Smooth muscle cell of the brain vasculature (primary cell): ENCODE results near the gene BRD3OS.
"Not testable (repeated sequence)": the region's sequence is repeated elsewhere in the genome, so short reads cannot be mapped to it uniquely, and the experiment has no call there.

Experiments used
- DNase-seq: peaks from one replicate; pipeline ENCODE4 v3.0.0-alpha.2; 2012; ENCODE audit warnings: low read depth, low spot score

The BRD3OS gene

GRCh38 chr9:134063571-134064450, 38.5 kb downstream of the BRD3OS start:
- DNase-seq, result no peak

DNA sequence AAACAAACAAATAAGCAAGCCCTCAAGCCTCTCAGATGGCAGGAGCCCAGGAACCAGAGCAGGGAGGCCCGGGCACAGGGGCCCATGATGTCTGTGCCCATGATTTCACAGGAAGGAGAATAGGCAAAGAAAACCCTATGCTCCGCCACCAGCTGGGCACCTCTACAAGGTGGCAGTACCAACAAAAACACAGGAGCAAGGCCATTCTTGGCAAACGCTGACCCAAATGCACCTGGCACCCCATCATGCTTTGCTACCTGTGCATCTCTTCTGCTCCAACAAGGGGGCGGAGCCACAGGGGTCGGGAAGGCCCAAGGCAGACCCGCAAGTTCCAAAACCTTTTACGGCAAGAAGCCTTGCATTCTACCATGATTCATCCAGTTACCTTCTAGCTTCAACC, 39.4 kb downstream of the BRD3OS start:
- DNase-seq, result no peak

DNA sequence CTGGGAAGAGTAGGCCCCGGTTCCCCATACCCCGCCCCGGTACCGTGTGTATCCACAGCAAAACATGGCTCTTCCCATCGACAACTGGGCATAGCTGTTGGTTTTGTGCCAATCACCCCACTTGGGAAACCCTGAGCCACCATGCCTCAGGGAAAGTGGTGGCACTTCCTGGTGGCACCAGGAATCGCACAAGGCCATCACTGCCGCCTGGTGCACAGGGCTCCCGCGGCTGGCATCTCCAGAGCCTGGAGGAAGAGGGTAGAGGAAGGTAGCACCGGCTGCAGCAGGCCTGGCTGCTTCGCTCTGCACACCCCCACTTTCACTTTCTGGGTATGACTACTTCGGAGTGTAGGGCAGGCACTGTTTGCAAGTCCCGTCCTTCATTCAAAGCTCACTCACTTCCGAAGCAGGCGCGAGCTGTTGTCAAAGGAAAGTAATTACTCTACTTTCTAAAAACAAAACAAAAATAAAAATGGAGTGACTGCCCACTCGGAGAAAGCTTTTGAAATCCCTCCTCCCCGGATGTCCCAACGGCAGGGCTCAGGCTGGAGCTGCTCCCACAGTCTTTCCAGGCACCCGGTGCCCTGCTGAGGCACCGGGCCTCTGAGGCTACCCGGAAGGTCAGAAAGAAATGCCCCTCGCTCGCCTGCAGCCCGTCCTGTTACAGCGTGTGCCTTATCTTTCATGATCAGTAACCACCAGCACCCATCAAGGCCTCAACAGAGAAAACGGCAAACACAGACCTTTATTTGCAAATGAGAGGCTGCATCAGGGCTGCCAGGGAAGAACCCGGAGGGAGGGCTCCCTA, 40.5 kb downstream of the BRD3OS start:
- no peak for DNase-seq

- DNase-seq, result no peak
Observed at GRCh38 chr9:134066526-134066912, 41.2 kb downstream of the BRD3OS start.

- DNase-seq, result no peak
Observed at GRCh38 chr9:134066913-134067851, 41.9 kb downstream of the BRD3OS start.

DNA sequence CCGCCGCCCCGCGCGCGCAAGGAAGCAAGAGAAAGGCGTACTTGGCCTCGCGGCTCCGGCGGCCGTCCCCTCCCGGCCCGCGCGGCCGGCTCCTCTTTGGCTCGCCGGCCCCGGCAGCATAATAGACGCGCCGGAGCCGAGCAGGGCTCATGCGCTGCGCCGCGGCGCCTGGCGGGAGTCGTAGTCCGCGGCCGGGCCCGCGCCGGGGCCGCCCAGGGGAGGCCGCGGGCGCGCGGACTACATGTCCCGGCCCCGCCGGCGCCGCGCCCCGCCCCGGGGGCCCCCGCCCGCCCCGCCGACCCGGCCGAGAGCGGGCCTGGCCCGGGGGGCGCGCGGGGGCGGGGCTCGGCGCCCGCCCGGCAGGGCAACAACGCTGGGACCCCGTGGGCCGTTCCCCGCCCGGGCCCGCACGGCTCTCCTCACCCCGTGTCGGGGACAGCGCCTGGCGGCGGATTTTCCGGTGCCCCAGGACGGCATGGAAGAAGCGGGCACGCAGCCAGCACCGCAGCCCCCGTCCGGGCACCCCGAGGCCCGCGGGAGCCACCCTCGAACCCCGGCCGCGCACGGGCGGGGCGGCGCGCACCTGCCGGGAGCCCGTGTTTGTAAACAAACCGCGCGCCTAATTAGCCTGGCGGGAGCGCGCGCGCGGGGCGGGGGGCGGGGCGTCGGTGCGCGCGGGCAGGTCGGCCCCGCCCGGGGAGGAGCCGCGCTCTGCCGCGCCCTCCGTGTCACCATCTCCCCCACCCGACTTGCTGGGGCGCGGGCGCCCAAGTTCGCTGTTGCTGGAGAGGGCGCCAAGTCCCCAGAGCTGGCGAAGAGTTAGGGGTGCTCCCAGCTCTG, 42.8 kb downstream of the BRD3OS start, which contains the start of gene BRD3:
TSS of gene BRD3 (minus strand) at position 123 of the 840 bp plus-strand sequence. CDS start 14,549 bp downstream, outside the sequence.
- DNase-seq, result peak; percentile 73

GRCh38 chr9:134068744-134069479, 43.6 kb downstream of the BRD3OS start:
- DNase-seq, result no peak

DNA sequence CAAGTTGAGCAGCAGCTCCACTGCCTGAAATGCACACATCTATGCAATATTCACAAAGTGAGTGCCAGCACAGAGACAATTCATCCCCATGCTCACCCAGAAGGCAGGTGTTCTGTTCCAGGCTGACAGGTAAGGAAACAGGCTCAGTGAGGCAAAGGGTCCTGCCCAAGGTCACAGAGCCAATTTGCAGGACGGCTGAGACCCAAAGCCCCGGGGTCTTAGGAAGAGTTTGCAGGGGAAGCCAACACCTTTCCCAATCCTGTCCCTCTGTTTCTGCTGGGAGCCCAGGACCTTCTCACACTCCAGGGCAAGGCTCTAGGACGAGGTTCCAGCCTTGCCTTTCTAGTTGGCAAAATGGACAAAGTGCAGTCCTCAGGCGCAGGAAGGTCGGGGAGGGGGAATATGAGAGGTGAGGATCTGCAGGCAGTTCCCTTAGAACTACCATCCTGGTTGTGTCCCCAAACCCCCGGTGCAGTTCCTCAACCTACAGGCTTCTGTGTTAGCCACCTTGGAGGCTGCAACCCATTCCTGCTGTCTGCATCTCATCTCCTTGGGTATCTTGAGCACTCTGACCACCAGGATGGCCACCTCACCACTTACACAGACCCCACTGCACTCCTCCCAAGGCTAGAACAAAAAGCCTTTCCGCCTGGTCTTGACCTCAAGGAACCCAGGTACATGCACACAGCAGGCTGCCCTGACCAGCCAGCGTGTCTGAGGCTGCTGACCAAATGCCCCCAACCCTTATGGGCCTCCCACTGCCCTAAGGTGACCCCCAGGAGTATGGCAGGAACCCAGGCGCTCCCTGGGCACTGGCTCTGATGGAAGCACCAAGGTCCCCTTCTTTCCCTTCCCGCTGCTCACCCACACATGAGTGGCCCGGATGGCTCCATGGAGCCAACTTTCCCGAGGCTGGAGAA, 44.5 kb downstream of the BRD3OS start:
- DNase-seq, result no peak

- DNase-seq, result no peak
Observed at GRCh38 chr9:134071149-134071548, 45.9 kb downstream of the BRD3OS start.

DNA sequence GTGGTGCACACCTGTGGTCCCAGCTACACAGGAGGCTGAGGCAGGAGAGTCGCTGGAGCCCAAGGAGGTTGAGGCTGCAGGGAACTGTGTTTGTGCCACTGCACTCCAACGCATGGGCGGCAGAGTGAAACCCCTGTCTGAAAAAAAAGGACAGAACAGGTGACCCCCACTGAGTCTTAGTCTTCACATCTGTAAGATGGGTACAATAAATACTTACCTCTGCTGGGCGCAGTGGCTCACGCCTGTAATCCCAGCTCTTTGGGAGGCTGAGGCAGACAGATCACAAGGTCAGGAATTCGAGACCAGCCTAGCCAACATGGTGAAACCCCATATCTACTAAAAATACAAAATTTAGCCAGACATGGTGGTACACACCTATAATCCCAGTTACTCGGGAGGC, 47.4 kb downstream of the BRD3OS start:
- DNase-seq, result not testable (repeated sequence)

DNA sequence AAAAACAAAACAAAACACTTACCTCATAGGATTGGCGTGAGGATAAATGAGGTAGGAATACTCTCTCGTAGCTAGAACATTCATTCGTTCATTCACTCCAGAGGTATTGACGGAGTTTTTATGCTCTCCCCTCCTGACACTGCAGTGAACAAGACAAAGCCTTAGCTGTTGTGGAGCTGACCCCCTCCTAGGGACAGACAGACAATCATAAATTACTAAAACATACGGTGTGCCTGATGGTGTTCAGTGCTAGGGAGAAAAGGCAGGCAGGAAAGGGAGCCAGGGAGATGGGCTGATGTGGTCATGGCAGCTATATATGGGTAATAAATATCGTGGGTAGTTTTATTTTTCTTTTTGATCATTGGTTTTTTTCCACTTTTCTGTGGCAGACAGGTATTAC, 48.2 kb downstream of the BRD3OS start:
- DNase-seq, result no peak

- not testable (repeated sequence) for DNase-seq
Observed at GRCh38 chr9:134075689-134076088, 50.4 kb downstream of the BRD3OS start.

DNA sequence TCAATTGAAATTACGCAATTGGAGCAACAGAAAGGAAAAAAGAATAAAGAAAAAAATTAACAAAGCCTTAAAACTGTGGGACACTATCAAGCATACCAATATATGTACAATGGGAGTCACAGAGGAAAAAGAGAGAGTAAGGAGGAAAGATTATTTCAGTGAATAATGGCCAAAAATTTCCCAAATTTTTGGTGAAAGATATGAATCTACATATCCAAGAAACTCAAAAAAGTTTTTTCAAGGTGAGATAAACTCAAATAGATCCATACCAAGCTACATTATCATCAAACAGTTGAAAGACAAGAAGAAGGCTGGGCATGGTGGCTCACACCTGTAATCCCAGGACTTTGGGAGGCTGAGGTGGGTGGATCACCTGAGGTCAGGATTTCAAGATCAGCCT, 51.4 kb downstream of the BRD3OS start:
- DNase-seq, result no peak
